T-helper 1 cell treated with Interleukin-12 subunit alpha and Interleukin-12 subunit beta and Interleukin-4 antibody, amounts not matched to agents 30 μg/mL and 1 μg/mL, for 36 hours (primary cell): ENCODE results near the gene NFE2L1.
"Not testable (repeated sequence)": the region's sequence is repeated elsewhere in the genome, so short reads cannot be mapped to it uniquely, and the experiment has no call there.

Experiments
- H3K27ac Mint-ChIP-seq: one replicate; pipeline ENCODE4 v1.8.0; 2021; ENCODE audit warnings: mild to moderate bottlenecking, mixed read lengths
- H3K27me3 Mint-ChIP-seq: one replicate; pipeline ENCODE4 v1.8.0; 2021; ENCODE audit warnings: low read depth, mixed read lengths
- H3K36me3 Mint-ChIP-seq: one replicate; pipeline ENCODE4 v1.8.0; 2021; ENCODE audit warnings: low read depth, mixed read lengths
- H3K4me1 Mint-ChIP-seq: one replicate; pipeline ENCODE4 v1.8.0; 2021; ENCODE audit warnings: low read depth, mixed read lengths
- H3K4me3 Mint-ChIP-seq: one replicate; pipeline ENCODE4 v1.8.0; 2021; ENCODE audit warnings: mild to moderate bottlenecking, moderate library complexity, mixed read lengths
- H3K9me3 Mint-ChIP-seq: one replicate; pipeline ENCODE4 v1.8.0; 2021; ENCODE audit warnings: mixed read lengths

NFE2L1 gene

DNA sequence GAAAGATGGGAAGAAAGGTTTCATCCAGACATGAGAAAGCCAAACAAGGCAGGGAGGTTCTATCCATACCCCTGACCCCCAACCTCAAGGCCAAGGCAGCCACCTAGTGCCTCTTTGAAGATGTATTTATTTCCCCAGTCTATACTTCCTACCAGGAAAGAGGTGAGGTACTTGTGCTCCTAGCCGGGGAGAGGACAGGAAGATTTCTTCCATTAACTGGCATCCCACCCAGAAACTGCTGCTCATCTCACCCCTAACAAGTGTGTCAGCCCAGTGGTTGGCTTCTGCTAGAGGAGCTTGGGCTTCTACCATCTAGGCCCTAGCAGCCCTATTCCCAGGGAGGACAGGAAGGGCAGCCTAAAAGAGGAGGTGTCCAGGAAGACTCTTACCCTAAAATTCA, 19.4 kb upstream of the NFE2L1 start:
- no peaks in the 10 kb centered on the region for H3K9me3 Mint-ChIP-seq
- no peaks in the 10 kb centered on the region for H3K36me3 Mint-ChIP-seq
- peaks cover 46% of the 10 kb centered on the region for H3K27me3 Mint-ChIP-seq
- H3K4me3 Mint-ChIP-seq: no peak overlapping the region
- H3K4me1 Mint-ChIP-seq: peaks cover 17% of the 10 kb centered on the region
- no peak overlapping the region for H3K27ac Mint-ChIP-seq

GRCh38 chr17:48030531-48030930, 17.6 kb upstream of the NFE2L1 start:
- Mint-ChIP-seq H3K4me1 (peaks cover 7% of the 10 kb centered on the region), H3K4me3 (no peak overlapping the region), H3K36me3 (no peaks in the 10 kb centered on the region), H3K27ac (no peak overlapping the region), H3K9me3 (no peaks in the 10 kb centered on the region), H3K27me3 (peaks cover 49% of the 10 kb centered on the region)

DNA sequence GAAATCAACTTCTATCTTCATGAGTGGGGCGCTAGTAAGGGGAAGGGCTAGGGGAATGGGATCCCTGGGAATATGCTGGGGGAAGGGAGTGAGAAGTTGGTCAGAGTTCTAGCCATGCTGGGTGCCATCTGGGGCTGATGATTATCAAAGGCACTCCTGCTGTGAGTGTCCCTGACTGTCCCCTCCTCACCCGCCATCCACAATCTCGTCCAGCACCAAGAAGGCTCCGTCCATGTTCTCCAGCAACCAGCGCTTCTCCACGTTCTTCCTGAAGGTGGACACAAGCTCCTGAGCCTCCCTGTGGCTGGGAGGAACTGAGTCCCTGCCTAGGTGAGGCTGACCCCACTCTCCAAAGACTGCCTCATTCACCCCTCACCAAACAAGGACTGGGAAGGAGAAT, 16.2 kb upstream of the NFE2L1 start:
- Mint-ChIP-seq H3K4me3 (no peak overlapping the region), H3K27ac (no peak overlapping the region), H3K27me3 (peaks cover 56% of the 10 kb centered on the region), H3K4me1 (peaks cover 2% of the 10 kb centered on the region), H3K36me3 (no peaks in the 10 kb centered on the region), H3K9me3 (no peaks in the 10 kb centered on the region)

DNA sequence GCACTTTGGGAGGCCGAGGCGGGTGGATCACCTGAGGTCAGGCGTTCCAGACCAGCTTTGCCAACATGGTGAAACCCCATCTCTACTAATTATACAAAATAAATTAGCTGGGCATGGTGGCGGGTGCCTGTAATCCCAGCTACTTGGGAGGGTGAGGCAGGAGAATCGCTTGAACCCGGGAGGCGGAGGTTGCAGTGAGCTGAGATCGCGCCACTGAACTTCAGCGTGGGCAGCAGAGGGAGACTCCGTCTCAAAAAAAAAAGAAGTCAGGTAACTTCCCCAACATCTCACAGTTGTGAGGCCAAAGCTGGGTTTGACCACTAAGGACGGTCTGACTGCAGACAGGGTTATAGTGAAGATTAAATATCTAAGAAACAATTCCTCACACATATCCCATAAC, 13.4 kb upstream of the NFE2L1 start:
- H3K4me1 Mint-ChIP-seq, H3K27ac Mint-ChIP-seq, H3K4me3 Mint-ChIP-seq, H3K36me3 Mint-ChIP-seq, H3K9me3 Mint-ChIP-seq: not testable (repeated sequence)
- H3K27me3 Mint-ChIP-seq: peaks cover 66% of the 10 kb centered on the region

- Mint-ChIP-seq H3K4me1 (peaks cover 7% of the 10 kb centered on the region), H3K4me3 (peak overlapping the region; percentile 74), H3K27ac (no peak overlapping the region), H3K9me3 (no peaks in the 10 kb centered on the region), H3K36me3 (no peaks in the 10 kb centered on the region), H3K27me3 (peaks cover 54% of the 10 kb centered on the region)
These were observed 11.5 kb upstream of the NFE2L1 start for GRCh38 chr17:48036693-48037035.

GRCh38 chr17:48037036-48037837, 10.9 kb upstream of the NFE2L1 start, which contains the start of gene COPZ2:
TSS of gene COPZ2 (minus strand) at chr17:48037797. CDS start at chr17:48037777, 20 bp downstream.
- H3K27ac Mint-ChIP-seq: peak within 1 kb of the TSS; percentile 84

GRCh38 chr17:48037838-48038323, 10.3 kb upstream of the NFE2L1 start:
- Mint-ChIP-seq H3K9me3 (no peaks in the 10 kb centered on the region), H3K27me3 (peaks cover 44% of the 10 kb centered on the region), H3K36me3 (no peaks in the 10 kb centered on the region), H3K27ac (peak overlapping the region; percentile 84), H3K4me1 (peaks cover 11% of the 10 kb centered on the region), H3K4me3 (peak overlapping the region; percentile 87)

More at GRCh38 chr17:48037036-48037837, 10.9 kb upstream of the NFE2L1 start, which contains the start of gene COPZ2:
- Mint-ChIP-seq H3K36me3 (no peaks in the 10 kb centered on the region), H3K9me3 (no peaks in the 10 kb centered on the region), H3K4me1 (peaks cover 11% of the 10 kb centered on the region), H3K27me3 (peaks cover 50% of the 10 kb centered on the region), H3K4me3 (peak within 1 kb of the TSS; percentile 87)

DNA sequence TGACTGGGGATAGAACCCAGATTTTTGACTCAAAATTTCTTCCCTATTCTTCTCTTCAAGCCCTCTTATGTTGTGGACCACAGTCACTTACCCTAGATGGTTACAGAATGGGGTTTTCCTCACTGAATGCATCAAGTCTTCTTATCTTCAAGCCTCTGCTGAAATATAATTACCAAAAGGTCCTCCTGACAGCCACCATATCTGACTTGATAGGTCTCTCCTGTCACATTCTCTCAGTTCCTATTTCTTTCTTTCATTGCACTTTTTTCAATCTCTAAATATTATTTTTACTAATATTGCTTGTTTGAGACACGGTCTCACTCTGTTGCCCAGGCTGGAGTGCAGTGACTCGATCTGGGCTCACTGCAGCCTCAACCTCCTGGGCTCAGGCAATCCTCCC, 9.5 kb upstream of the NFE2L1 start:
- H3K9me3 Mint-ChIP-seq: no peaks in the 10 kb centered on the region
- no peak overlapping the region for H3K27ac Mint-ChIP-seq
- H3K36me3 Mint-ChIP-seq: no peaks in the 10 kb centered on the region
- H3K27me3 Mint-ChIP-seq: peaks cover 35% of the 10 kb centered on the region
- H3K4me1 Mint-ChIP-seq: peaks cover 14% of the 10 kb centered on the region
- peak overlapping the region; percentile 87 for H3K4me3 Mint-ChIP-seq

GRCh38 chr17:48043176-48043575, 5.0 kb upstream of the NFE2L1 start:
- Mint-ChIP-seq H3K27ac (no peak overlapping the region), H3K27me3 (peaks cover 17% of the 10 kb centered on the region), H3K4me1 (peaks cover 24% of the 10 kb centered on the region), H3K36me3 (peaks cover 3% of the 10 kb centered on the region), H3K4me3 (no peak overlapping the region), H3K9me3 (no peaks in the 10 kb centered on the region)

DNA sequence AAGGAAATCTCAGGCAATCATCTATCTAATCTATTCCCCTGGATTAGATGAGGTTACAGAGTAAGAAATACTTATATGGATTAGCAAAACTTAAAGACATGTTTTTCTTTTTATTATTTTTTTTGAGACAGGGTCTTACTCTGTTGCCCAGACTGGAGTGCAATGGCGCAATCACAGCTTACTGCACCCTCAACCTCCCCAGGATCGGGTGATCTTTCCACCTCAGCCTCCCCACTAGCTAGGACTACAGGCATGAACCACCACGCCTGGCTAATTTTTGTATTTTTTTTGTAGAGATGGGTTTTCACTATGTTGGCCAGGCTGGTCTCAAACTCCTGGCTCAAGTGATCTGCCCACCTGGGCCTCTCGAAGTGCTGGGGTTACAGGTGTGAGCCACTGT, 3.3 kb upstream of the NFE2L1 start:
- Mint-ChIP-seq H3K36me3 (peaks cover 5% of the 10 kb centered on the region), H3K27me3 (peaks cover 3% of the 10 kb centered on the region), H3K4me3 (no peak overlapping the region), H3K4me1 (peaks cover 32% of the 10 kb centered on the region), H3K9me3 (no peaks in the 10 kb centered on the region), H3K27ac (no peak overlapping the region)

DNA sequence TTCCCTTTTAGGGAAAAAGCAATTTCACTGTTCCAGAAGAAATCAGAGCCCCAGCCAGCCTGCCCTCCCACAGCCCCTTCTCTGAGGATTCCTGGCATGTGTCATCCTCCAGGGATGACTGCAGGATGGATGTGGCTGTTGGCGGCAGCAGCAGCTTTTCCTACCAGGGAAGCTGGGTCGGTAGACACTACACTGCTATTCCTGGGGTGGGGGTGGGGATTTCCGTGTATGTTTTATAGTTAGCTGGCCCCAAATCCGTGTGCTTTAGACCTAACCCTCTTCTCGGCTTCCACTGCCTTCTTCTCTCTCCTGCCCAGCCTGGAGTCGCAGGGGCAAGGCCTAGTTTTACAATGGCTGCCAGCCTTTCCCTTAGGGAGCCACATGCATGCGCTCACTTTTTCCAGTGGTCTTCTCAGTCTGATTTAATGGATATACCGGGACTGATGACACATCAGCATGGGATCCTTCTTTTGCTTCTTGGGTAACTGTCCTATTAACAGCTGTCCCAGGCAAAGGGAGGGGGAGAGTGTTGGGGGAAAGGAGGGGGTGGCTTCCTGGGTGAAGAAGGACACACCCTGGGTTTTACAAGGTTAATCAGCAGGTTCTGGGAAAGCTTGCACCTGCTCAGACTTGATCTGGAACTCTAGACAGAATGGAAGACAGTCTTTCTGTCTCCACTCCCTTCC, 2.7 kb upstream of the NFE2L1 start:
- Mint-ChIP-seq H3K27me3 (peaks cover 3% of the 10 kb centered on the region), H3K27ac (no peak overlapping the region), H3K9me3 (no peaks in the 10 kb centered on the region), H3K36me3 (peaks cover 9% of the 10 kb centered on the region), H3K4me3 (no peak overlapping the region), H3K4me1 (peaks cover 38% of the 10 kb centered on the region)

GRCh38 chr17:48046296-48046695, 1.9 kb upstream of the NFE2L1 start:
- Mint-ChIP-seq H3K27ac (peak overlapping the region; percentile 99), H3K9me3 (no peaks in the 10 kb centered on the region), H3K4me3 (peak overlapping the region; percentile 96), H3K36me3 (peaks cover 16% of the 10 kb centered on the region), H3K4me1 (peaks cover 42% of the 10 kb centered on the region), H3K27me3 (peaks cover 3% of the 10 kb centered on the region)

DNA sequence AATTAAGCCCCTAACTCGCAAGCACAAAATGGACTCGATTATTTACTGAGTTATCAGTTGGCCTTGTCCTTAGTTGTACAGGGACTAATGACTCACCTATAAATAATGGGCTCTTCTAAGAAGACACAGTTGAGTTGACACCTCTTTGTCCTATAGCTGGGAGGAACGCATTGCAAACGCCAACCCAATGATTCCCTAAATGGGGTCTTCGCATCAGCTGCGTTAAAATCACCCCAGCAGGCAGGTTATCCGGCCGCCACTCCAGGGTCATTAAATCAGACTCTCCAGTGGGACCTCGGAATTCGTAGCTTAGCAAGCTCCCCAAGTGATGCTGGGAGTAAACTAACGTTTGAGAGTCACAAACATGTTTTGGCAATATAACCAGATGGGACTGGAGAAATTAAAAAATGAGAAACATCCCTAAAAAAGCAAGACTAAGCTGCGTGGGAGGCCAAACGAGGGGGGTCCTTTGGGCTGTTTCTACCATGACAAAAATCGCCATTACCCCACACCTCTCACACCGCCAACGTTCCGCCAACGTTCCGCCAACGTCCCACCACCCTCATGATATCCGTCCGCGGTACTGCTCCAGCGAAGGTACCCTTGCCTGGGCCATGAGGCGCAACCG, 932 bp upstream of the NFE2L1 start:
- H3K4me1 Mint-ChIP-seq: peaks cover 46% of the 10 kb centered on the region
- peaks cover 23% of the 10 kb centered on the region for H3K36me3 Mint-ChIP-seq
- H3K27me3 Mint-ChIP-seq: no peaks in the 10 kb centered on the region
- no peaks in the 10 kb centered on the region for H3K9me3 Mint-ChIP-seq
- peak overlapping the region; percentile 99 for H3K27ac Mint-ChIP-seq
- peak overlapping the region; percentile 96 for H3K4me3 Mint-ChIP-seq

GRCh38 chr17:48048384-48049126, 396 bp downstream of the NFE2L1 start:
- H3K36me3 Mint-ChIP-seq: peaks cover 32% of the 10 kb centered on the region
- H3K4me1 Mint-ChIP-seq: peaks cover 57% of the 10 kb centered on the region
- H3K4me3 Mint-ChIP-seq: peak overlapping the region; percentile 96

More at GRCh38 chr17:48048384-48049126, 396 bp downstream of the NFE2L1 start:
- peak overlapping the region; percentile 99 for H3K27ac Mint-ChIP-seq
- no peaks in the 10 kb centered on the region for H3K9me3 Mint-ChIP-seq
- no peaks in the 10 kb centered on the region for H3K27me3 Mint-ChIP-seq
